GM19463 (cell line): ENCODE data around the gene PXMP2.
"Not testable (repeated sequence)": the region's sequence is repeated elsewhere in the genome, so short reads cannot be mapped to it uniquely, and the experiment has no call there.

Experiments used
- ATAC-seq: cut with Tn5 transposase; IDR thresholded peaks from one replicate; pipeline ENCODE4 v1.9.1; 2021; ENCODE audit warnings: mild to moderate bottlenecking, moderate library complexity; ENCODE audit not compliant: unreplicated experiment

PXMP2 gene

GRCh38 chr12:132746613-132747012 is 59.2 kb downstream of the PXMP2 start:
- ATAC-seq, result no peak

GRCh38 chr12:132747395-132747794 is 60.0 kb downstream of the PXMP2 start:
- no peak for ATAC-seq

DNA sequence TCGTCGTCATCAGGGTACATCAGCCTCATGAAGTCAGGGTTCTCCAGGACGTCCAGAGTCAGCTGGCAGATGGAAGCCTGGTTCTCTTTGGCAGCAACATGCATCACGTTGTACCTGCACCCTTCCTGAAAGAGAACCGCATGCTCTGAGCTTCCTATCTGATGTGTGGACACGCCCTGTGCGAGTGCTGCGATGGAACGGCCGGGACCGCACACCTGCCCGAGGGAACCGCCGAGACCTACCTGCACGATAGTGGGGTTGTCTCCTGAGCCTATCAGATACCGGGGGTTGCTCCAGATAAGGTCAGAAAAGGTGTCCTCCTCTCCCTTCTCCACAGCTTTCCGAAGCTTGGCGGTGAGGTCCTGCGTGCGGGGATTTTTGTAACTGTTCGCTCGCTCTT is 60.5 kb downstream of the PXMP2 start:
- ATAC-seq, result no peak

GRCh38 chr12:132748319-132748718 is 60.9 kb downstream of the PXMP2 start:
- no peak for ATAC-seq

DNA sequence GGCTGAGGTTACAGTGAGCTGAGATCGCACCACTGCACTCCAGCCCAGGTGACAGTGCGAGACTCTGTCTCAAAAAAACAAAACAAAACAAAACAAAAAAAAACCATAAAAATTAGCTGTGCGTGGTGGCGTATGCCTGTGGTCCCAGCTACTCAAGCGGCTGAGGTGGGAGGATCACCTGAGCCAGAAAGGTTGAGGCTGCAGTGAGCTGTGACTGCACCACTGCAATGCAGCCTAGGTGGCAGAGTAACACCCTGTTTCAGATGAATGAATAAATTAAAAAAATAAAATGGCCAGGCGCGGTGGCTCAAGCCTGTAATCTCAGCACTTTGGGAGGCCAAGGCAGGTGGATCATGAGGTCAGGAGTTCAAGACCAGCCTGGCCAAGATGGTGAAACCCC is 66.3 kb downstream of the PXMP2 start:
- not testable (repeated sequence) for ATAC-seq

DNA sequence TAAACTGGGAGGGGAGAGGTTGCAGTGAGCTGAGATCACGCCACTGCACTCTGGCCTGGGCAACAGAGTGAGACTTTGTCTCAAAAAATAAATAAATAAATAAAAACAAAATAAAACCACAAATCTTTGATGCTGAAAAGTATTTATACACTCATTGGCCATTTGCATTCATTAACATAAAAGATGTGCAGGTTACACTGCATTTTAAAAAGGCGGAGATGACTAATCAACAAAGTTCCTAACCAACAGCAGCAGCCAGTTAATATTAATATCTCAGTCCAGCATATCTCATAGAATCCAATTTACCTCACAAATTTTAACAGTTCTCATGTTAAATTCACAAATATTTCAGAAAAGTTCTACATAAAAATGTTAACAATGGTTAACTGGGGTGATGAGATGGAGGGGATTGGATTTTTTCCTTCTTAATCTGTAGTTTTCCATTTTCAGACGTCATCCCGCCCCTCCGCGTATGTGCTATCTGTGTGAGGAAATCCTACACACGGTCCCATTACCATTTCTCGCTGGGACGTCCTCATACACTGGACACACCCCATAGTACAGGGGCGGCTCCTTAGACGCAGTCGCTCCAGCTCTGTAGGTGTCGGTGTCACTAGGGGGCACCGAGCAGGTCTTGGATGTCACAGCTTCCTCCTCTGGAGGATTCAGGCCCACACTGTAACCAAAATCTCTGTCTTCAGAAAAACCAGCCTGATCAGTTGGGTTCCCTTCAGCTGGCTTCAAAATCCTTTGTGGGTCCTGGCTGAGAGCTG is 67.0 kb downstream of the PXMP2 start:
- no peak for ATAC-seq
